HCT116 (cell line): ENCODE measurements around the gene NECTIN4. TPM values are rescaled to one million over a fixed set of nuclear protein-coding genes. Genes with fewer than 3 reads are reported as not detected.
A peak's percentile ranks its signal among the peaks of the same experiment; 100 is the strongest.

ENCODE experiments used
- ATAC-seq: fragments of 200-7000 bp; cut with Tn5 transposase; 2 replicates; pipeline ENCODE4 v1.9.1; 2020; ENCODE audit warnings: mild to moderate bottlenecking, moderate library complexity
- BruUV-seq: library from RNA; stranded (reverse); fragments of 400-500 nt; replicated peaks from 2 replicates; lab custom pipeline; 2021; lab: Mats Ljungman, UMichigan
- CTCF ChIA-PET: fragments of 300-600 bp; sonication (Branson Sonifier 250); formaldehyde crosslinking; loops from one replicate; lab custom pipeline; 2021; ENCODE audit warnings: antibody characterized with exemption; lab: Charles Lee
- POLR2A ChIA-PET: fragments of 300-600, 350-600 bp; sonication (Branson Sonifier 250); formaldehyde crosslinking; loops from one replicate; lab custom pipeline; 2021; ENCODE audit warnings: antibody characterized with exemption; lab: Charles Lee
- RAD21 ChIA-PET, 2 experiments: fragments of 300-600 bp; sonication (Branson Sonifier 250); formaldehyde crosslinking; loops; one replicate each; lab custom pipeline; 2023; ENCODE audit warnings: low total read pairs in 2 of 2; ENCODE audit not compliant: uncharacterized antibody in 2 of 2, unreplicated experiment in 2 of 2, low non-redundant PET in 1 of 2; lab: Charles Lee
- DNase-seq: peaks from one replicate; pipeline ENCODE4 v3.0.0-alpha.2; 2010; ENCODE audit warnings: low read depth, low spot score
- H2AFZ ChIP-seq: fragments of 200-600 bp; shearing (Covaris generic), sonication (generic); 2 replicates; pipeline ENCODE4 v1.6.1; 2017; ENCODE audit warnings: low read depth, mixed run types, mixed read lengths, antibody characterized with exemption, low read length; ENCODE audit not compliant: poor library complexity, severe bottlenecking
- H3K27ac ChIP-seq: 2 replicates; pipeline ENCODE4 v1.5.1; 2012; ENCODE audit warnings: low read depth, low read length
- H3K27me3 ChIP-seq: fragments of 200-600 bp; sonication (generic); 2 replicates; pipeline ENCODE4 v1.6.1; 2016; ENCODE audit warnings: mixed run types, low read length, mixed read lengths; ENCODE audit not compliant: insufficient read depth
- H3K36me3 ChIP-seq, 2 experiments: fragments of 200-500 bp in 1 of 2; fragments of 200-600 bp in 1 of 2; sonication (Bioruptor generic) in 1 of 2; sonication (generic) in 1 of 2; 2 replicates each; pipeline versions ENCODE4 v1.5.1 to v1.6.1; 2014 to 2016; ENCODE audit warnings: low read length in 2 of 2, inconsistent platforms in 1 of 2, mixed read lengths in 1 of 2, mixed run types in 1 of 2; ENCODE audit not compliant: insufficient read depth in 2 of 2, control insufficient read depth in 1 of 2
- H3K4me1 ChIP-seq, 2 experiments: fragments of 200-600 bp in 1 of 2; sonication (generic) in 1 of 2; 2 replicates each; pipeline versions ENCODE4 v1.5.1 to v1.6.1; 2012 to 2017; ENCODE audit warnings: low read length in 2 of 2, inconsistent platforms in 1 of 2, mild to moderate bottlenecking in 1 of 2, mixed read lengths in 1 of 2, mixed run types in 1 of 2, moderate library complexity in 1 of 2; ENCODE audit not compliant: insufficient read depth in 2 of 2, control insufficient read depth in 1 of 2
- H3K4me2 ChIP-seq: fragments of 200-600 bp; sonication (generic); 2 replicates; pipeline ENCODE4 v1.6.1; 2017; ENCODE audit warnings: mixed run types, low read length, mixed read lengths
- H3K4me3 ChIP-seq, 2 experiments: fragments of 200-600 bp in 1 of 2; sonication (generic) in 1 of 2; replicated peaks in 1 of 2; 2 replicates each; pipeline ENCODE4 v1.5.1; 2011 to 2016; ENCODE audit warnings: low read length in 2 of 2, control low read depth in 1 of 2, low read depth in 1 of 2, mild to moderate bottlenecking in 1 of 2, mixed read lengths in 1 of 2, mixed run types in 1 of 2
- H3K79me2 ChIP-seq: fragments of 200-600 bp; sonication (generic); 2 replicates; pipeline ENCODE4 v1.6.1; 2017; ENCODE audit warnings: mild to moderate bottlenecking, mixed run types, low read length, moderate library complexity, mixed read lengths; ENCODE audit not compliant: insufficient read depth
- H3K9ac ChIP-seq: fragments of 200-600 bp; sonication (generic); 2 replicates; pipeline ENCODE4 v1.6.1; 2016; ENCODE audit warnings: low read length, mixed read lengths
- H3K9me2 ChIP-seq: fragments of 200-600 bp; sonication (generic), shearing (Covaris generic); 2 replicates; pipeline ENCODE4 v1.6.1; 2017; ENCODE audit warnings: mixed run types, mild to moderate bottlenecking, moderate library complexity; ENCODE audit not compliant: insufficient read depth
- H3K9me3 ChIP-seq, 2 experiments: fragments of 200-500 bp in 1 of 2; fragments of 200-600 bp in 1 of 2; sonication (Bioruptor generic) in 1 of 2; sonication (generic) in 1 of 2; 2 replicates each; pipeline ENCODE4 v1.6.1; 2014 to 2017; ENCODE audit warnings: low read length in 2 of 2, mixed read lengths in 2 of 2, inconsistent platforms in 1 of 2, low read depth in 1 of 2, mild to moderate bottlenecking in 1 of 2, mixed run types in 1 of 2, moderate library complexity in 1 of 2; ENCODE audit not compliant: control insufficient read depth in 1 of 2, insufficient read depth in 1 of 2
- H4K20me1 ChIP-seq: fragments of 200-600 bp; sonication (generic), shearing (Covaris generic); 2 replicates; pipeline ENCODE4 v1.6.1; 2017; ENCODE audit warnings: mixed run types, mild to moderate bottlenecking, moderate library complexity; ENCODE audit not compliant: insufficient read depth
- CEBPB ChIP-seq: IDR thresholded peaks from 2 replicates; pipeline ENCODE4 v1.6.1; 2012; ENCODE audit warnings: low read depth
- EGR1 ChIP-seq: IDR thresholded peaks from 2 replicates; pipeline ENCODE4 v1.6.1; 2012; ENCODE audit warnings: low read depth
- ELF1 ChIP-seq: IDR thresholded peaks from 2 replicates; pipeline ENCODE4 v1.6.1; 2012; ENCODE audit warnings: low read depth, borderline replicate concordance
- EZH2phosphoT487 ChIP-seq: fragments of 200-600 bp; IDR thresholded peaks from 2 replicates; pipeline ENCODE4 v1.6.1; 2018; ENCODE audit warnings: antibody characterized with exemption, borderline replicate concordance
- MAX ChIP-seq: IDR thresholded peaks from 2 replicates; pipeline ENCODE4 v1.6.1; 2012
- RAD21 ChIP-seq: IDR thresholded peaks from 2 replicates; pipeline ENCODE4 v1.6.1; 2012; ENCODE audit warnings: low read depth, mild to moderate bottlenecking
- SRF ChIP-seq: IDR thresholded peaks from 2 replicates; pipeline ENCODE4 v1.6.1; 2012; ENCODE audit warnings: low read depth
- TCF7L2 ChIP-seq: IDR thresholded peaks from 2 replicates; pipeline ENCODE4 v1.7.0; 2011; ENCODE audit warnings: borderline replicate concordance, inconsistent platforms; ENCODE audit not compliant: insufficient read depth, insufficient read length; ENCODE audit errors: extremely low read depth
- YY1 ChIP-seq: IDR thresholded peaks from 2 replicates; pipeline ENCODE4 v1.6.1; 2011; ENCODE audit warnings: low read length, low read depth, moderate library complexity, mild to moderate bottlenecking; ENCODE audit not compliant: insufficient replicate concordance; ENCODE audit errors: extremely low read depth
- ZFX ChIP-seq: fragments of 450-650 bp; IDR thresholded peaks from 2 replicates; pipeline ENCODE4 v1.6.1; 2017
- intact Hi-C: fragments of 100-400 bp; cut with micrococcal nuclease; formaldehyde crosslinking; loops from 2 replicates; pipeline ENCODE4 v1.10.0; 2022
- total RNA-seq: library from RNA; stranded (reverse); gene quantifications from one replicate; pipeline ENCODE4 v1.2.1, GENCODE V29; 2021; ENCODE audit not compliant: unreplicated experiment
- TF ChIP-seq, protein P1 (sequence below), 3 experiments: fragments of 200-600 bp in 1 of 3; sonication (generic) in 1 of 3; IDR thresholded peaks in 2 of 3; conservative IDR thresholded peaks in 1 of 3; 2 replicates each; pipeline ENCODE4 v1.5.1; 2012 to 2017; ENCODE audit warnings: low read depth in 2 of 3, low read length in 2 of 3, antibody characterized with exemption in 1 of 3, borderline replicate concordance in 1 of 3, control low read depth in 1 of 3, mild to moderate bottlenecking in 1 of 3, mixed read lengths in 1 of 3, mixed run types in 1 of 3, moderate library complexity in 1 of 3; ENCODE audit not compliant: insufficient read depth in 1 of 3

Gene NECTIN4
- total RNA-seq, 1 experiment from 2014 or later: 3.3 TPM

DNA sequence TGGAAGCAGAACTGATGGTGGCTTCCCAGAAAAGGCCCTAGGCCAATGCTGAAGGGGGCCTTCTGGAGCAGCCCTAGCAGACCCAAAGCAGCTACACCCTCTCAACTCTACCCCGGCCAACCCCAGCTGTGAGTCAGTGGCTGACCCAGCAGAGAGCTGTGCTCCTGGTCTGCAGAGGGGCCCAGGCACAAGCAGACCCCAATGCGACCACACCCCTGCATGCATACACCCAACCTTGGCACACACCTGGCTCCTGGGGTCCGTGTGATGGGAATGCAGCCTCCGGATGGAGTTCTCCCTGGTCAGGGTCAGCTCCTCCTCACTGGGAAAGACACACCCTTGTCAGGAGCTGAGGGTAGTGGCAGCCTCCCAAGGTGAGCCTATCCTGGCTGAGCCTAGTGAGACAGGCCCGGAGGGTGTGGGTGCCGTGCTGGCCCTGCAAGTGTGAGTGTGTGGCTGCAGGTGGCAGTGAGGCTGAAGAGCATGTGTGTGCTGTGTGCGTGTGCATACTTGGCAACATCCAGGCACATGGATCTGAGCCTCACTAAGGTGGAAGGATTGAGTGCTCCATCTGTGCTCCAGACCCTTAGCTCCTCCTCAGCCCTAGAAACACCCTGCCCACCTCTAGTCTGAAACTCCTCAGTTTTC lies 15.8 kb downstream of the NECTIN4 start:
- Histone ChIP-seq H3K9me3 (no peaks in the 10 kb centered on the region), H3K9me2 (no peaks in the 10 kb centered on the region), H3K27me3 (no peaks in the 10 kb centered on the region), H3K4me3 (no peak overlapping the region), H3K4me1 (peaks cover 0 to 42% of the 10 kb centered on the region in 2 experiments; a peak in 2 of 4 replicates), H4K20me1 (no peaks in the 10 kb centered on the region), H3K4me2 (no peak overlapping the region), H2AFZ (no peak overlapping the region), H3K79me2 (no peaks in the 10 kb centered on the region), H3K27ac (no peak overlapping the region), H3K9ac (no peak overlapping the region), H3K36me3 (no peaks in the 10 kb centered on the region)
- ChIA-PET RAD21 (interaction anchor here in 1 of 2 experiments (1.3 kb wide), 1 partner anchor 23 kb away, joined by 3 read pairs; no protein-coding TSS in a partner anchor), CTCF (interaction anchor here (1.0 to 1.1 kb wide), 2 partner anchors 11 to 24 kb away, joined by 3 read pairs; no protein-coding TSS in a partner anchor), POLR2A (interaction anchor here (1.0 to 1.2 kb wide), 2 partner anchors 9 to 44 kb away, joined by 3 to 4 read pairs; partner anchors contain the start of genes NIT1 and PFDN2)
- ATAC-seq: peak; percentile 71
- intact Hi-C loops: no loop called here
- no peak for DNase-seq
- no TSS peak for BruUV-seq
- TF ChIP-seq TCF7L2: no peak
- peak; percentile 31 for TF ChIP-seq RAD21
- no peak for TF ChIP-seq CEBPB
- no peak for TF ChIP-seq EGR1
- TF ChIP-seq SRF: no peak
- no peak for TF ChIP-seq YY1
- no peak for TF ChIP-seq ZFX
- TF ChIP-seq, protein P1, sequence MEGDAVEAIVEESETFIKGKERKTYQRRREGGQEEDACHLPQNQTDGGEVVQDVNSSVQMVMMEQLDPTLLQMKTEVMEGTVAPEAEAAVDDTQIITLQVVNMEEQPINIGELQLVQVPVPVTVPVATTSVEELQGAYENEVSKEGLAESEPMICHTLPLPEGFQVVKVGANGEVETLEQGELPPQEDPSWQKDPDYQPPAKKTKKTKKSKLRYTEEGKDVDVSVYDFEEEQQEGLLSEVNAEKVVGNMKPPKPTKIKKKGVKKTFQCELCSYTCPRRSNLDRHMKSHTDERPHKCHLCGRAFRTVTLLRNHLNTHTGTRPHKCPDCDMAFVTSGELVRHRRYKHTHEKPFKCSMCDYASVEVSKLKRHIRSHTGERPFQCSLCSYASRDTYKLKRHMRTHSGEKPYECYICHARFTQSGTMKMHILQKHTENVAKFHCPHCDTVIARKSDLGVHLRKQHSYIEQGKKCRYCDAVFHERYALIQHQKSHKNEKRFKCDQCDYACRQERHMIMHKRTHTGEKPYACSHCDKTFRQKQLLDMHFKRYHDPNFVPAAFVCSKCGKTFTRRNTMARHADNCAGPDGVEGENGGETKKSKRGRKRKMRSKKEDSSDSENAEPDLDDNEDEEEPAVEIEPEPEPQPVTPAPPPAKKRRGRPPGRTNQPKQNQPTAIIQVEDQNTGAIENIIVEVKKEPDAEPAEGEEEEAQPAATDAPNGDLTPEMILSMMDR (IDR thresholded peaks at IDR 0.05 in 2 of 3, conservative IDR thresholded peaks at IDR 0.05 in 1 of 3; ENCODE audit: borderline replicate concordance in 1 of 3, insufficient read depth in 1 of 3, low read depth in 2 of 3, low read length in 2 of 3): 0 out of 6 replicates have a peak, but pooled peaks of 1 of the 3 experiments have one; percentile 6
- TF ChIP-seq EZH2phosphoT487: no peak
- no peak for TF ChIP-seq ELF1
- peak; percentile 29; the same call in 1 of the 2 replicates for TF ChIP-seq MAX
